SK-N-SH (cell line): ENCODE data around the gene ATAD3B.
"Not testable (repeated sequence)": the region's sequence is repeated elsewhere in the genome, so short reads cannot be mapped to it uniquely, and the experiment has no call there.

Source experiments
- EZH2phosphoT487 ChIP-seq: fragments of 200-600 bp; sonication (generic); IDR thresholded peaks from 2 replicates; pipeline ENCODE4 v1.6.1; 2017; ENCODE audit warnings: low read depth, mixed run types, mild to moderate bottlenecking, antibody characterized with exemption, moderate library complexity, borderline replicate concordance
- FOXJ3 ChIP-seq: sonication (generic); formaldehyde crosslinking; IDR thresholded peaks from 2 replicates; pipeline ENCODE4 v1.5.1; 2020; ENCODE audit warnings: mild to moderate bottlenecking, missing genetic modification reagents
- MXI1 ChIP-seq: IDR thresholded peaks from 2 replicates; pipeline ENCODE4 v1.6.1; 2012; ENCODE audit warnings: mild to moderate bottlenecking, low read depth, low read length, improper control_type of control experiment
- PBX3 ChIP-seq: IDR thresholded peaks from 2 replicates; pipeline ENCODE4; 2012
- POLR2AphosphoS5 ChIP-seq: IDR thresholded peaks from 2 replicates; pipeline ENCODE4 v1.6.1; 2012; ENCODE audit warnings: low read depth, low read length
- RCOR1 ChIP-seq: fragments of 150-350 bp; IDR thresholded peaks from 2 replicates; pipeline ENCODE4 v1.6.1; 2017; ENCODE audit warnings: antibody characterized with exemption, low read length
- RFX5 ChIP-seq: IDR thresholded peaks from 2 replicates; pipeline ENCODE4 v1.6.1; 2012; ENCODE audit warnings: mild to moderate bottlenecking, improper control_type of control experiment, low read length
- TAF1 ChIP-seq: IDR thresholded peaks from 2 replicates; pipeline ENCODE4 v1.6.1; 2012; ENCODE audit warnings: low read depth, mild to moderate bottlenecking, low read length, moderate library complexity, borderline replicate concordance
- TEAD4 ChIP-seq: IDR thresholded peaks from 2 replicates; pipeline ENCODE4 v1.4.0; 2012; ENCODE audit warnings: mild to moderate bottlenecking, borderline replicate concordance; ENCODE audit not compliant: insufficient read depth
- YY1 ChIP-seq: IDR thresholded peaks from 2 replicates; pipeline ENCODE4 v1.4.0; 2012; ENCODE audit warnings: low read depth, mild to moderate bottlenecking
- TF ChIP-seq, protein P1 (sequence below): fragments of 200-600 bp; sonication (generic); IDR thresholded peaks from 2 replicates; pipeline ENCODE4 v1.6.1; 2017; ENCODE audit warnings: antibody characterized with exemption, mild to moderate bottlenecking, moderate library complexity
- TF ChIP-seq, protein P2 (sequence below): IDR thresholded peaks from 2 replicates; pipeline ENCODE4 v1.6.1; 2012; ENCODE audit warnings: mild to moderate bottlenecking, low read depth, low read length, moderate library complexity
- TF ChIP-seq, protein P3 (sequence below): IDR thresholded peaks from 2 replicates; pipeline ENCODE4 v1.4.0; 2012; ENCODE audit warnings: low read depth

DNA sequence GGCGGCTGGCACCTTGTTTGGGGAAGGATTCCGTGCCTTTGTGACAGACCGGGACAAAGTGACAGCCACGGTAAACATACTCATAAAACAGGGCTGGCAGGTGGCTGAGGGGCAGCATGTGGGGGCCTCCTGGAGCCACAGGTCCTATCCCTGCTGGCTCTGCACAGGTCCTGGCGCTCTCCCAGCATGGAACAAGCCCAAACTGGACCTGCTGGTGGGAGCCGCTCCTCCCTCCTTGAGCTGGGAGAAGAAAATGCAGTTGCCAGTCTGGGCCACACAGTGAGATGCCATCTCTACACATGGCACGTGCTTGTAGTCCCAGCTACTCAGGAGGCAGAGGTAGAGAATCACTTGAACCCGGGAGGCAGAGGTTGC is 19.2 kb upstream of the ATAD3B start:
- TF ChIP-seq RCOR1; POLR2AphosphoS5; TAF1; YY1; MXI1; PBX3; EZH2phosphoT487; TEAD4; RFX5; FOXJ3 (CRISPR knock-in tag): not testable (repeated sequence)
- TF ChIP-seq, protein P1, sequence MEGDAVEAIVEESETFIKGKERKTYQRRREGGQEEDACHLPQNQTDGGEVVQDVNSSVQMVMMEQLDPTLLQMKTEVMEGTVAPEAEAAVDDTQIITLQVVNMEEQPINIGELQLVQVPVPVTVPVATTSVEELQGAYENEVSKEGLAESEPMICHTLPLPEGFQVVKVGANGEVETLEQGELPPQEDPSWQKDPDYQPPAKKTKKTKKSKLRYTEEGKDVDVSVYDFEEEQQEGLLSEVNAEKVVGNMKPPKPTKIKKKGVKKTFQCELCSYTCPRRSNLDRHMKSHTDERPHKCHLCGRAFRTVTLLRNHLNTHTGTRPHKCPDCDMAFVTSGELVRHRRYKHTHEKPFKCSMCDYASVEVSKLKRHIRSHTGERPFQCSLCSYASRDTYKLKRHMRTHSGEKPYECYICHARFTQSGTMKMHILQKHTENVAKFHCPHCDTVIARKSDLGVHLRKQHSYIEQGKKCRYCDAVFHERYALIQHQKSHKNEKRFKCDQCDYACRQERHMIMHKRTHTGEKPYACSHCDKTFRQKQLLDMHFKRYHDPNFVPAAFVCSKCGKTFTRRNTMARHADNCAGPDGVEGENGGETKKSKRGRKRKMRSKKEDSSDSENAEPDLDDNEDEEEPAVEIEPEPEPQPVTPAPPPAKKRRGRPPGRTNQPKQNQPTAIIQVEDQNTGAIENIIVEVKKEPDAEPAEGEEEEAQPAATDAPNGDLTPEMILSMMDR = not testable (repeated sequence)
- TF ChIP-seq, protein P2, sequence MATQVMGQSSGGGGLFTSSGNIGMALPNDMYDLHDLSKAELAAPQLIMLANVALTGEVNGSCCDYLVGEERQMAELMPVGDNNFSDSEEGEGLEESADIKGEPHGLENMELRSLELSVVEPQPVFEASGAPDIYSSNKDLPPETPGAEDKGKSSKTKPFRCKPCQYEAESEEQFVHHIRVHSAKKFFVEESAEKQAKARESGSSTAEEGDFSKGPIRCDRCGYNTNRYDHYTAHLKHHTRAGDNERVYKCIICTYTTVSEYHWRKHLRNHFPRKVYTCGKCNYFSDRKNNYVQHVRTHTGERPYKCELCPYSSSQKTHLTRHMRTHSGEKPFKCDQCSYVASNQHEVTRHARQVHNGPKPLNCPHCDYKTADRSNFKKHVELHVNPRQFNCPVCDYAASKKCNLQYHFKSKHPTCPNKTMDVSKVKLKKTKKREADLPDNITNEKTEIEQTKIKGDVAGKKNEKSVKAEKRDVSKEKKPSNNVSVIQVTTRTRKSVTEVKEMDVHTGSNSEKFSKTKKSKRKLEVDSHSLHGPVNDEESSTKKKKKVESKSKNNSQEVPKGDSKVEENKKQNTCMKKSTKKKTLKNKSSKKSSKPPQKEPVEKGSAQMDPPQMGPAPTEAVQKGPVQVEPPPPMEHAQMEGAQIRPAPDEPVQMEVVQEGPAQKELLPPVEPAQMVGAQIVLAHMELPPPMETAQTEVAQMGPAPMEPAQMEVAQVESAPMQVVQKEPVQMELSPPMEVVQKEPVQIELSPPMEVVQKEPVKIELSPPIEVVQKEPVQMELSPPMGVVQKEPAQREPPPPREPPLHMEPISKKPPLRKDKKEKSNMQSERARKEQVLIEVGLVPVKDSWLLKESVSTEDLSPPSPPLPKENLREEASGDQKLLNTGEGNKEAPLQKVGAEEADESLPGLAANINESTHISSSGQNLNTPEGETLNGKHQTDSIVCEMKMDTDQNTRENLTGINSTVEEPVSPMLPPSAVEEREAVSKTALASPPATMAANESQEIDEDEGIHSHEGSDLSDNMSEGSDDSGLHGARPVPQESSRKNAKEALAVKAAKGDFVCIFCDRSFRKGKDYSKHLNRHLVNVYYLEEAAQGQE = not testable (repeated sequence)
- TF ChIP-seq, protein P3, sequence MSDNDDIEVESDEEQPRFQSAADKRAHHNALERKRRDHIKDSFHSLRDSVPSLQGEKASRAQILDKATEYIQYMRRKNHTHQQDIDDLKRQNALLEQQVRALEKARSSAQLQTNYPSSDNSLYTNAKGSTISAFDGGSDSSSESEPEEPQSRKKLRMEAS = not testable (repeated sequence)
